ENCODE measurements around the gene KLHL18.
"Not testable (repeated sequence)": the region's sequence is repeated elsewhere in the genome, so short reads cannot be mapped to it uniquely, and the experiment has no call there.

KLHL18 gene

DNA sequence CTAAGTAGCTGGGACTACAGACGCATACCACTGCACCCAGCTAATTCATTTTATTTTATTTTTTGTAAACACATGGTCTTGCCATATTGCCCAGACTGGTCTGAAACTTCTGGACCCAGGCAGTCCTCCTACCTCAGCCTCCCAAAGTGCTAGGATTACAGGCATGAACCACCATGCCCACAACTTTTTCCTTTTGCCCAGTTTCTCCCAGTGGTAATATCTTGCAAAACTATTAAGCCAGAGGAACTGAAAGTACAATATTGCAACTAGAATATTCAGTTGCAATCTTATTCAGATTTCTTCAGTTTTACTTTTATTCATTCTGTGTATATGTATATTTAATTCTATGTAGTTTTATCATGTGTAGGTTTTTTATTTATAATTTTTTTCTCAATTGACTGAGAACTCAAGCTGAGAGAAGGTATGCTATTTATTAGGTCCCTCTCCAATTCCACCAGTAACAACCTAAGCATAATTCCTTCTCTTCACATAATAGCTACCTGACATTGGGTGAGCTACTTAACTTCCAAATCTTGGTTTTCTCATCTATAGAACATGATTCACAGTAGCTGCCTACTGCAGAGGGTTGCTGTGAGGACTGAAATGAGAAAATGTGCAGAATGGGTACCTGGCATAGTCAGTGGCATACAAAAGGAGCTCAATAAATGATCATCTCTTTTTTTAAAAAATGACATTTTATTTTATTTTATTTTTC is 30.8 kb downstream of the KLHL18 start:
- DNase-seq (ENCODE audit: low read depth in 2 of 2): no peak

DNA sequence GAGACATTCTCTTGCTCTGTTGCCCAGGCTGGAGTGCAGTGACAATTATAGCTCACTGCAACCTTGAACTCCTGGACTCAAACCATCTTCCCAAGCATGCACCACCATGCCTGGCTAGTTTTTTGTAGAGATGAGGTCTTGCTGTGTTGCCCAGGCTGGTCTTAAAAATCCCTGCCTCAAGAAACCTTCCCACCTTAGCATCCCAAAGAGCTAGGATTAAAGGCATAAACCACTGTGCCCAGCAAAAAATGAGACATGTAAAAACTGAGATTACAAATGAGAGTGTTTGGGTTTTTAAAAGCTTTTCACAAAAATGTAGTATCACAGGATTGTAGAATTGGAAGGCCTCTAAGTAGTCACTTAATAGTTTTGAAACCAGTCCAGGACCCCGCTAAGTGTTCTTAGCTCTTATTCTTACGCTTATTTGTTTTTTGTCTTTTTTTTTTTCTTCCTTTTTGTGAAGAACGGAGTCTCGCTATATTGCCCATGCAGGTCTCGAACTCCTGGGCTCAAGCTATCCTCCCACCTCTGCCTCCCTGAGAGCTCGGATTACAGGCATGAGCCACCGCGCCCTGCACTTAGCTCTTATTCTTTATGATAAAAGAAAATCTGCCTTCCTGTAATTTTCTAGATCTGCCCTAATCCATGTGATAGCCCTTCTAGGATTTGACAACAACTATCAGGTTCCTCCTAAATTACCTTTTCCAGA is 31.5 kb downstream of the KLHL18 start:
- DNase-seq (ENCODE audit: low read depth in 2 of 2): no peak

DNA sequence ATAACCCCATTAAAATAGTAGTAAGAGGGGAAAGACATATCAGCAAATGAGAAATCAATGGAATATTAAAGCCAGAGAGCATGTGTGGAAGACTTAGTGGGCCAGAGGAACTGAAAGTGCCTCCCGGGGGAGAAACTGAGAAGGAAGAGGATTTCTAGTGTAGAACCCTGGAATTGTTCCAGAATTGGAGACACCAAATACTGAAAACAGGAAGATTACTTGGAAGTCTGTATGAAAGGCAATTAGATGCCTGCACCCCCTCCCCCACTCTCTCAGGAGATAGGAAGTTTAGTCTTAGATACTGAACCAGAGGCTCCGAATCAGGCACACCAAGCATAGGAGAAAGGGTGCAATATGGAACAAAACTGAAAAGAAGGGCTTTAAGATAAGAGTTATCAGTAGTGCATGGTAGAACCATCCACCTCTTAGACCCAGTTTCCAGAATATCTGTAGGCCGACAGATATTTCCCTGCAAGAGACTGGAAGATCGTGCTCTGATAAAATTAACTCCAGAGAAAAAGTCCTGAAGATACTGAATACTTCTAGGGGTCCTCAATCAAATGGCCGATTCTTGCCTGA is 32.4 kb downstream of the KLHL18 start:
- no peak for DNase-seq (ENCODE audit: low read depth in 2 of 2)

DNA sequence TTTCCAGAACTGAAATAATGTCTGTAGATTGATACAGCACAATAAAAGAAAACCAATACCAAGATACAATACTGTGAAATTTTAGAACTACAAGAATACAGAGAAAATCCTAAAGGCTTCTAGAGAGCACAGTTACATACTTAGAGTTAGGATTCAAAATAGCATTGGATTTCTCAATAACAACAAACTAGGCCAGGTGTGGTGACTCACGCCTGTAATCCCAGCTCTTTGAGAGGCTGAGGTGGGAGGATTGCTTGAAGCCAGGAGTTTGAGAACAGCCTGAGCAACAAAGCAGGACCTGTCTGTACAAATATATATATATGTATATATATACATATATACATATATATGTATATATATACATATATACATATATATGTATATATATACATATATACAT is 33.4 kb downstream of the KLHL18 start:
- DNase-seq (ENCODE audit: low read depth in 2 of 2): not testable (repeated sequence)

DNA sequence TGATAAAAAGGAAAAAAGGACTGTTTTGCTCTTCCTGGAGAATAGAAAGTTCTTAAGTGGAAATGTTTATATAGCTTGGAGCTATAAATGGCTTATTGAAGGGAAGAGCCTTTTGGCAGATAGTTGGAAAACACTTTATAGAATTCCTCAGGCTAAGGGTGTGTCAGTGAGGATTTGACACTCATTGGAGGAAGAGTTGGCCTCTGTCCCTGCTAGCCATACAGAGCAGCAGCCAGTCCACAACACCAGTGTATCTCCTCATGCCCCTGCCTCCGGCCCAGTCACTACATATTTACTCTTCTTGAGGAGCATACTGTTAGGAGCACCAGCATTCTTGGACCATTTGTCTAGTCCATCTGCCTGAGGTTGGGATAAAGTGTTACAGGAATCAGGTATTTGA is 36.2 kb downstream of the KLHL18 start:
- no peak for DNase-seq (ENCODE audit: low read depth in 2 of 2)

DNA sequence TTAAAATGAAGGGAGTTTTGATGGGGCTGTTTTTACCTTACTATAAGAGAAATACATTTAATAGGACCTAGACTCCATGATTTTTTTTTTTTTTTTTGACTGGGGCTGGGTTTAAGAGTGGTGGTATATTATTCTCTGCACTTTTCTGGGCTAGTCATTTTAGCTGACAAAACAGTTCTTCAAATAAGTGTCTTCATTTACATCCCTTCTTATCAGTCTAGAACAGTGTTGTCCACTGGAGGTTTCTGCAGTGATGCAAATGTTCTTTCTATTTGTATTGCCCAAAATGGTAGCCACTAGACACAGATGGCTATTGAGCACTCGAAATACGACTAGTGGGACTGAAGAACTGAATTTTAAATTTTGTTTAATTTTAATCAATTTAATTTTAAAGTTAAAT is 37.2 kb downstream of the KLHL18 start:
- no peak for DNase-seq (ENCODE audit: low read depth in 2 of 2)

DNA sequence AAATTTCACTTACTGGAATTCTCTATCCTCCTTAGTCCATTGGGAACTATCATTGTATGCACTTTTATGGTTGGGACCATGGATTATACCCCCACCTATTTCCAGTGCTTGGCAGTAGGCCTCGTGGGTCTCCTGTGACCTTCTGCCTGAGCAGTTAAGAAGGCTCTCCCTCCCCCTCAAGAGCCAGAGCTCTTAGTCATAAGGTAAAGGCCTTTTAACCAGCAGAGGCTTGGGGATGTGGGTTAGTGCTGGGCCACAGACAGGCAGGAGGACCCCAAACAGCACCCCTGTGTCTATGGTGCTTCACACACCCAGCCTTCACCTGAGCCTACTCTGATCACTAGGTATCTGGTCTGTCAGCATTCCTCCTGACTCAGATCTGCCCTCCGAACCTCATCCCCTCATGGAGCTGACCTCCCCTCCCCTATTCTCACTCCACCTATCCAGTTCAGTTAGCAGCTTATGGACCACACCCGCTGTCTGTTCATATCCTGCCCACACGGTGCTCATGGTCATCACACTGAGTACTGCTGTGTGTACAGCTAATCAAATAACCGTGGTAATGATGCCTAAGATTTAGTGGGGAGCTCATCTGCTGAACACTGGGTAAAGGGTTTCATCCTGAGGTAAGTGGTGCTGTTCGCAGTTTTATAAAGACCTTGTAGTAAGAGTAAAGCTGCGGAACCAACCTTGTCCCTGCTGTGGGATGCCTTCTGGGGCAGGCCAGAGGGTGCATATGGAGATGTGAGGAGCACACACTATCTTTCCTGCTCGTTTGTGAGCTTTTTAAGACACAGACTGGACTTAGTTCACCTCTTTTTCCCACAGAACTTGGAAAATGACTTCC is 40.9 kb downstream of the KLHL18 start:
- no peak for DNase-seq (ENCODE audit: low read depth in 2 of 2)

DNA sequence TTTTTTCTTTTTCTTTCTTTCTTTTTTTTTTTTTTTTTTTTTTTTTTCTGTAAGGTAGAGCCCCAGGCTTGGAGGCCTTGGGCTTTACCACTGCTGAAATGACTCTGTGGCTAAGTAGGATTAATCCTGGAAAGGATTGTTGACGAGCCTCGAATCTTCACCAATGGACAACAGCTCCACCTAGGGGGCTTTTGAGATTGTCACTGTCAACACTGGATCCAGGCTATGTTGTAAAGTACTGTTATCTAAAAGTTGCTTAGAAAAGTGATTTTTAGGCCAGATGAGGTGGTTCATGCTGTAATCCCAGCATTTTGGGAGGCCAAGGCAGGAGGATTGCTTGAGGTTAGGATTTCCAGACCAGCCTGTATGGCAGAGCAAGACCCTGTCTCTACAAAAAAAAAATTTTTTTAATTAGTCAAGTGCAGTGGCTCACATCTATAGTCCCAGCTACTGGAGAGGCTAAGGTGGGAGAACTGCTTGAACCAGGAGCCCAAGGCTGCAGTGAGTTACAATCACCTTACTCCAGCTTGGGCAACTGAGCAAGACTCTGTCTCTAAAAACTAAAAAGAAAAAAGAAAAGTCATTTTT is 41.6 kb downstream of the KLHL18 start:
- DNase-seq (ENCODE audit: low read depth in 2 of 2): peak; percentile 8 to 18

DNA sequence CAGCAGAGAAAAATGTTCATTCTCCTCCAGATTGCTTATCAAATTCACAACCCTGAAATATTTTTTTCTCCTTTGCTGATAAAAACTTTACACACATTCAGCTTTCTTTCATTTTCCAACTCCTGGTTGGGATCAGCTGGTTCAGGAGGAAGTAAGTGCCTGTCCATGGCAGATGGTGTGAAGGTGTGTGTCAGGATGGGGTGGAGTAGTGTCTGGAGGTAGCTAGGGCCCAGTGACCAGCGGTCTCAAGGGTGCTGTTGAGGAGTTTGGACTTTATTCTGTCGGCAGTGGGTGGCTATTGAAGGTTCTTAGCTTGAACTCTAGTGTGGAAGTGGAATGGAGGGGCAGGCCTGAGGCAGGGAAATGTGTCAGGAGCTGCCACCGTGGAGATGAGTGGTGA is 51.2 kb downstream of the KLHL18 start:
- DNase-seq (ENCODE audit: low read depth in 2 of 2): no peak

DNA sequence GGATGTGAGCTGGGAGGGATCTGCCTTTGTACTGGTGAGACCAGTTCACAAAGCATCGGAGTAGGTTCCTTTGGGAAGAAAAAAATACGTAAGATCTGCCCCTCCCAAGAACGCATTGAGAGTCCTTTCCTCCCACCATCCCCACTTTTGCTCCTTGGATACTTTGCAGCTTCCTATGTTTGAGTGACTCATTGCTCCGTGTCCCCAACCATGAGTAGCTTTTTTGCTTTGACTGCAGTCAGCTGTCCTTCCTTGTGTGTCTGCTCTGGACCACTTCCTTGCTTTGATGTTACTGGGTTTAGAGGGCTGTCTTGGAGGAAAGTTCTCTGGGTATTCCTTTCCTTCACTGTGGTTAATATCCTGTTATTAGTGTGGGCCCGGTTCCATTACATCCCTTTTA is 54.9 kb downstream of the KLHL18 start:
- DNase-seq (ENCODE audit: low read depth in 2 of 2): no peak

DNA sequence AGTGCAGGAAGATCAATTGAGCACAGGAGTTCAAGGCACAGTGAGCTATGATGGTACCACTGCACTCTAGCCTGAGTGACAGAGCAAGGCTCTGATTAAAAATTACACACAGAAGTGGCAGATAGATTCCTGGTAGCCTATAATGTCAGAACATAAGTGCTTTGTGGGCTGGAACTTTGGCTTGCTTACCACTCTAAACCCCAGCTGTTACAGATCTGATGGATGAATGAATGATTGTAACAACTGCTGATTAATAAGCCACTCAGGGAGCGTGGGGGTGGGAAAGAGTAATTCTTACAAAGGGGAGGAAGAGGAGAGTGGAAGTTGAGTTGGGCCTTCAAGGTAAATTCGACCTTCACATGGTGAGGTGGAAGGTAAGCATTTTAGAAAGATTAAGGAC is 57.2 kb downstream of the KLHL18 start:
- DNase-seq (ENCODE audit: low read depth in 2 of 2): no peak

DNA sequence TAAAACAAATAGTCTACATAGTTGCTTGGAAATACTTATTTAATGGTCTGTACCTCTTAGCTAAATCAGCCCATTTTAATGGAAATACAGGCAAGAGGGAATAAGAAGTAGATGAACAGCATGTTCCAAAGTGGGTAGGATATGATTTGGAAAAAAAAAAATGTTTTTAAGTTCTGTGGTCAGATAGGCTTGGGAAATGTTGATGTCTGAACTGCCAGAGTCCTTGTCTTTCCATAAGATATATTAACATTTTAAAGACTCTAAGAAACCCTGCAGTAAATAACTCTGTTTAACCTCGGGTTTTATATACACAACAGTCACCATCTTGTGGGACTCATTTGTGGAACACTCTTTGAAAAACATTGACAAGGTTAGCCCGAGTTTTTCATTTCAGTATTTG is 58.1 kb downstream of the KLHL18 start:
- no peak for DNase-seq (ENCODE audit: low read depth in 2 of 2)

DNA sequence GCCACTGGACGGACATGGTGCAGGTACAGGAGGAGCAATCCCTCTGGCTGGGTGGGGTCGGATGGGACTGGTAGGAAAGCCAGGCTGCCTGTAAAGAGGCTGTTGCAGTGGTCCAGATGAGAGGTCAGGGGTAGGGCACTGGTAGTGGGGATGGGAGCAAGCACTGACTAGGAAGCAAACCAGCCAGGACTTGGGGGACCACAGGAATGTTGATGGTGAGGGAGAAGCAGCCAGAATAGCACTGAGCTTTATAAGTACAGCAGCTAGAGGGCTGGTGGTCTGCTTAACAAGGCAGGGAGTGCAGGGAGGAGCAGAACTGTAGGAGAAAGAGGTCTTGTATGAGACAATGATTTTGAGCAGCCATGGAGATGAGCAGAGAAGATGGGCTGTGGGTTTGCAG is 59.4 kb downstream of the KLHL18 start:
- no peak for DNase-seq (ENCODE audit: low read depth in 2 of 2)

DNA sequence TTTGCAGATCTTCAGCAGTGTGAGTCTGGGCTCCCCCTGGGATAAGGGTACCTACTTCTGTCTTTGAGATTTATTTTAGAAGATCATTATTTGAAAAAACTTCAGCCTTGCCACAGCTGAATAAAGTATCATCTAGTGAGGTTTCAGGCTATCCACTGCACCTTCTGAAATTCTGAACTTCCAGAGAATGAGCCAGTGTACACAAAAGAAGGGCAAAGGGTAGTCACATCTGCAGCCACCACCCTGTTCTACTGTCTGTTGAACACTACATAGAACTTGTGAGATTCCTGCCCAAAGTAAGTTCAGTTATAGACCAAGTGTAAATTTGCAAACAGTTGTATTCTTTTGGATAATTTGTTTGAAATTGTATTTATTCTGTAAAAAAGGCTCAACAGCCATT is 60.1 kb downstream of the KLHL18 start:
- no peak for DNase-seq (ENCODE audit: low read depth in 2 of 2)

DNA sequence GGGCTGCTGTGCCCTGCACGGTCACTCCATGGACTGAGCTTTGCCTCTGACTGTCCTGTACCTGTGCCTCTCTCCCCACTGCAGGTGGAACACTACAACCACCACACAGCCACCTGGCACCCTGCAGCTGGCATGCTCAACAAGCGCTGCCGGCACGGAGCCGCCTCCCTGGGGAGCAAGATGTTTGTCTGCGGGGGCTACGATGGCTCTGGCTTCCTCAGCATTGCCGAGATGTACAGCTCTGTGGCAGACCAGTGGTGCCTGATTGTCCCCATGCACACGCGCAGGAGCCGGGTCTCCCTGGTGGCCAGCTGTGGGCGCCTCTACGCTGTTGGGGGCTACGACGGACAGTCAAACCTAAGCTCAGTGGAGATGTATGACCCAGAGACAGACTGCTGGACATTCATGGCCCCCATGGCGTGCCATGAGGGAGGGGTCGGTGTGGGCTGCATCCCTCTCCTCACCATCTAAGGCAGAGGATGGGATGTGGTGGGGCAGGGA is 60.8 kb downstream of the KLHL18 start:
- DNase-seq (ENCODE audit: low read depth in 2 of 2): no peak

DNA sequence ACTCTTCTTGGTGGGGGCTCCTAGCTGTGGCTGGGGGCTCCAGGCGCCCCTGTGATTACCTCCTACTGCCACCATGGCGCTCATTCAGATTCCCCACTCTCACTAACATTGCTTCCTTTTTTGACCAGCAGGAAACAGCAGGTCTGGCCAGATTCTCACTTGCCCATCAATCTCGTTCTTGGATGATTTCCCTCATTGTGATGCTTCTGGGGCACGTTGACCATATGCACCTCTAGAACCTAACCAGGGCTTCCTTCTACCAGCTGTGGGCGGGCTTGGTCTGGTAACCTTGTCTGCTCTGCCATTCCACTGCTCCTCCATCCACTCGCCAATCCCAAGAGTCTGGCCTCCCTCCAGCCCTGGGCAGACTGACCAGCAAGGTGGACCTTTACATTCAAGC is 62.2 kb downstream of the KLHL18 start:
- DNase-seq (ENCODE audit: low read depth in 2 of 2): no peak

DNA sequence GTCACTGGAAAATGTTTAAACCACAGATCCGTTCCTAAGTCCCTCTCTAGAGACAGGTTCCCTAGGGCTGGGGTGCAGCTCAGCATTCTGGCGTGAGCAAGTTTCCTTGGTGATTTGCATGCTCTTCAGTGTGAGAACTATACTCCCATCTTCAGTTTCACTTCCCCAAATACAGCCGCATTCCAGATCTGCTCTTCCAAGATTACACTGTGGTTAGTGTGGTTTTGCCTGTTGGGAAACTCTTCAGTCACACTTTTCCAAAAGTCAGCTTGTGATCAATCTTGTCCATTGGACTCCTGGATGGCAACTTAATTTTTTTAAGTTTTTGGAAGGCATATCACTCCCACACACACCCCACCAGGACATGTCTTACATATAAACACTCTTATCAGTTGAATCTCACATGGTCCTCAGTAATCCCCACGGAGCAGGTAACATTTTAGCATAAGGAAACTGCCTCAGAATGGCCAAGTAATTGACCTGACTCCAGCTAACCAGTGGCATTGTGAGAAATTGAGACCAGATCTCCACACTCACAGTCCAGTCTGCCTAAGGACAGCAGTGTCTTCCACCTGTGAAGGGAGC is 64.6 kb downstream of the KLHL18 start:
- no peak for DNase-seq (ENCODE audit: low read depth in 2 of 2)

DNA sequence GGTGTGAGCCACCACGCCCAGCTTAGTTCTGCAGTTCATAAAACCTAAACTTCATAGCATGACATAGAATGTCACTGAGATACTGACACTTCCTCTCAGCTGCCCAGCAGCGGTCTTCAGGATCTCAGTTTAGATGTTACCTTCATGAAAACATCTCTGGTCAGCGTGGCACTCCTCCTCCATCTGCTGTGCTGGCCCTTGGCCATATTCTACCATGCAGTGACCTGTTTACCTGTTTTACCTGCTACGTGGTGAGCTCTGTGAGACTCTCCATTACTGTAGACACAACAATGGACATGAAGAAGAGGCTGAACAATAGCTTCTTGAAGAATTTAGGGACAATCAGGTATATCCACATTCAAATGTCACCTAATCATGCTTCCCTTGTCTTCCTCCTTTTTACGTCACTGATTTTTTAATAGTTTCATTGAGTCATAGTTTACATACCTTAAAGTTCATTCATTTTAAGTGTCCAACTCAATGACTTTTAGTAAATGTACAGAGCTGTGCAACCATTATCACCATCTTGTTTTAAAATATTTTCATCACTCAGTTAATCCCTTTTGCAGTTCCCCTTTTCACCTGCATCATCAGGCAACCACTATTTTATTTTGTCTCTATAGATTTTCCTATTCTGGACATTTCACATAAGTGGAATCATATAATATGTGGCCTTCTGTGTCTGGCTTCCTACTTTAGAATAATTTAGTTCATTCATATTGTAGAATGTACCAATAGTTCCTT is 65.8 kb downstream of the KLHL18 start:
- DNase-seq (ENCODE audit: low read depth in 2 of 2): no peak

DNA sequence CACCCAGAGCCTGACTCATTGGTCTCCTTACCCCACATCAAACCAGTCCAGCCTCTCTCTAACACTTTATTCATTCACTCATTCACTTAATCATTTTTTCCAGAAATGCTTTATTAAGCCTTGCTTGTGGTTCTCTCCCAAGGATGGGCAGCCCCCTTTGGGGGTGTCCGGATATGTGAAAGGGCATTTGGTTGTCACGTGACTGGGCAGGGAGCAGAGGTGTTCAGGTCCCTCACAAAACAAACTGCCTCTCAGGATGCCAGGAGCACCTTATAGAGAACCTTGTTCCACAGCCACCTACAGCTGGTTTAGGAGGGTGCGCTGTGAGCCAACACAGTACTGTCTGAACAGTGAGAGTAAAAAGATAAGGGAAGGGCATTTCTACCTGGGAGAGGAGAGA is 72.3 kb downstream of the KLHL18 start:
- no peak for DNase-seq (ENCODE audit: low read depth in 2 of 2)

DNA sequence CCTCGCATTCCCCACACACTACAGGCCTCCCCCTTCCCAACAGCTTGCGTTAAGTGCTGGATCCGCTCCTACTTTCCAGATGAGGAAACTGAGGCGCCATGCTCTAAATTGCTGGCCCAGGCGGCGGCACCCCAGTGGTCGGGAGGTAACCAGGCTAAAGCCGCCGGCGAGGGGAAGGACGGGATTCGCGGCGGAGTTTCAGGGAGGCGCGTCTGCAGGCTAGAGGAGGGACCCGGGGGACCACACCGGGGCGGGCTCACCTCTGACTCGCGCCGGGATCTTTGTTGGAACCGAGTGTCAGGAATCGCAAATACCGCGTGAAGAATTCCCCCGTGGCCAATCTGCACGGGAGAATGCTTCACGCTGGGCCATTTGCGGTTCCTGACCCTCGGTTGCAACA is 73.5 kb downstream of the KLHL18 start:
- DNase-seq (ENCODE audit: low read depth in 2 of 2): no peak

DNA sequence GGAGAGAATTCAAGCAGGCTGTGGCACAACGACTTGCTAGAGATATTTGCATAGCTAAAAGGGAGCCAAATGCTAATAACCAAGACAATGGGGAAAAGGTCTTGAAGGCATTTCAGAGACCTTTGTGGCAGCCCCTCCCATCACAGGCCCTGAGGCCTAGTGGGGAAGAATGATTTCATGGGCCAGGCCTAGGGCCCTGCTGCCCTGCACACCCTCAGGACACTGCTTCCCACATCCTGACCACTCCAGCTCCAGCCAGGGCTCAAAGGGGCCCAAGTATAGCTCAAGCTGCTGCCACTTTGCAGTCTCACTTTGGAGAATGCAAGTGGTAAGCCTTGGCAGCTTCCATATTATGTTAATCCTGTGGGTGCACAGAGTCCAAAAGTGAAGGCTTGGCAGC is 76.6 kb downstream of the KLHL18 start:
- no peak for DNase-seq (ENCODE audit: low read depth in 2 of 2)

All from stimulated activated CD8-positive, alpha-beta memory T cell treated with anti-CD3 and anti-CD28 coated beads, Interleukin-7, amount 100 ng/mL, for 1 hour (primary cell).